ENCODE measurements around the gene ZNF358.

DNA sequence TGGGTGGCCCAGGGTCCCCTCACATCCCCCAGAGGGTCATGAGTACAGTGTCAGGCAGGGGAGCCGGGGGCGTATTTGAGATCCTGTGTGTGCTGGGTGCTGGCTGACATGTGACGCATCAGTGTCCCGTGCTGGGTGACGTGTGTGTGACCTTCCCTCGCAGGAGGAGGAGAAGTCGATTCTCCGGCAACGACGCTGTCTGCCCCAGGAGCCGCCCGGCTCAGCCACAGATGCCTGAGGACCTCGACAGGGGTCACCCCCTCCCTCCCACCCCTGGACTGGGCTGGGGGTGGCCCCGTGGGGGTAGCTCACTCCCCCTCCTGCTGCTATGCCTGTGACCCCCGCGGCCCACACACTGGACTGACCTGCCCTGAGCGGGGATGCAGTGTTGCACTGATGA is 45.4 kb downstream of the ZNF358 start:
- no peak for TF ChIP-seq POLR2A (IDR thresholded peaks at IDR 0.05)
- TF ChIP-seq, protein P1, sequence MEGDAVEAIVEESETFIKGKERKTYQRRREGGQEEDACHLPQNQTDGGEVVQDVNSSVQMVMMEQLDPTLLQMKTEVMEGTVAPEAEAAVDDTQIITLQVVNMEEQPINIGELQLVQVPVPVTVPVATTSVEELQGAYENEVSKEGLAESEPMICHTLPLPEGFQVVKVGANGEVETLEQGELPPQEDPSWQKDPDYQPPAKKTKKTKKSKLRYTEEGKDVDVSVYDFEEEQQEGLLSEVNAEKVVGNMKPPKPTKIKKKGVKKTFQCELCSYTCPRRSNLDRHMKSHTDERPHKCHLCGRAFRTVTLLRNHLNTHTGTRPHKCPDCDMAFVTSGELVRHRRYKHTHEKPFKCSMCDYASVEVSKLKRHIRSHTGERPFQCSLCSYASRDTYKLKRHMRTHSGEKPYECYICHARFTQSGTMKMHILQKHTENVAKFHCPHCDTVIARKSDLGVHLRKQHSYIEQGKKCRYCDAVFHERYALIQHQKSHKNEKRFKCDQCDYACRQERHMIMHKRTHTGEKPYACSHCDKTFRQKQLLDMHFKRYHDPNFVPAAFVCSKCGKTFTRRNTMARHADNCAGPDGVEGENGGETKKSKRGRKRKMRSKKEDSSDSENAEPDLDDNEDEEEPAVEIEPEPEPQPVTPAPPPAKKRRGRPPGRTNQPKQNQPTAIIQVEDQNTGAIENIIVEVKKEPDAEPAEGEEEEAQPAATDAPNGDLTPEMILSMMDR (IDR thresholded peaks at IDR 0.05): no peak

Data from lower leg skin (tissue), 3 donors.